PFSK-1 (cell line): ENCODE measurements around the gene DNAH11.

Experiments
- FOXP2 ChIP-seq: optimal IDR thresholded peaks from 2 replicates; pipeline ENCODE3; 2011; ENCODE audit warnings: borderline replicate concordance, control low read depth, inconsistent platforms; ENCODE audit not compliant: insufficient read depth; ENCODE audit errors: extremely low read length, extremely low read depth
- POLR2AphosphoS5 ChIP-seq: IDR thresholded peaks from 2 replicates; pipeline ENCODE4 v1.6.1; 2012; ENCODE audit warnings: low read depth, mild to moderate bottlenecking, control low read depth, low read length, moderate library complexity
- REST ChIP-seq, 2 experiments: IDR thresholded peaks; 2 replicates each; pipeline versions ENCODE4 v1.6.1 to v1.8.0; 2011 to 2012; ENCODE audit warnings: low read depth in 2 of 2, low read length in 2 of 2, control low read depth in 1 of 2, inconsistent platforms in 1 of 2, mild to moderate bottlenecking in 1 of 2, moderate library complexity in 1 of 2; ENCODE audit not compliant: insufficient read depth in 1 of 2
- SIN3A ChIP-seq: IDR thresholded peaks from 2 replicates; pipeline ENCODE4 v1.6.1; 2012; ENCODE audit warnings: mild to moderate bottlenecking, low read length, moderate library complexity, borderline replicate concordance; ENCODE audit not compliant: insufficient read depth
- TAF1 ChIP-seq: IDR thresholded peaks from 2 replicates; pipeline ENCODE4 v1.6.1; 2012; ENCODE audit warnings: low read length, control low read depth, borderline replicate concordance; ENCODE audit not compliant: insufficient read depth

DNAH11 gene

GRCh38 chr7:21616091-21616490 lies 73.3 kb downstream of the DNAH11 start:
- TF ChIP-seq FOXP2 (no peak), REST (IDR thresholded peaks at IDR 0.05; ENCODE audit: insufficient read depth in 1 of 2, low read depth in 2 of 2, low read length in 2 of 2) (no peak), POLR2AphosphoS5 (no peak), SIN3A (no peak), TAF1 (no peak)

GRCh38 chr7:21616796-21617436 lies 74.1 kb downstream of the DNAH11 start:
- TF ChIP-seq TAF1 (no peak), SIN3A (no peak), POLR2AphosphoS5 (no peak), FOXP2 (no peak), REST (IDR thresholded peaks at IDR 0.05; ENCODE audit: insufficient read depth in 1 of 2, low read depth in 2 of 2, low read length in 2 of 2) (no peak)

GRCh38 chr7:21617513-21617912 lies 74.7 kb downstream of the DNAH11 start:
- TF ChIP-seq SIN3A (no peak), POLR2AphosphoS5 (no peak), REST (IDR thresholded peaks at IDR 0.05; ENCODE audit: insufficient read depth in 1 of 2, low read depth in 2 of 2, low read length in 2 of 2) (no peak), TAF1 (no peak), FOXP2 (no peak)

- no peak for TF ChIP-seq SIN3A
- TF ChIP-seq POLR2AphosphoS5: no peak
- TF ChIP-seq REST (IDR thresholded peaks at IDR 0.05; ENCODE audit: insufficient read depth in 1 of 2, low read depth in 2 of 2, low read length in 2 of 2): no peak
- no peak for TF ChIP-seq FOXP2
- TF ChIP-seq TAF1: no peak
These were observed 75.1 kb downstream of the DNAH11 start for GRCh38 chr7:21617916-21618390.

- no peak for TF ChIP-seq TAF1
- TF ChIP-seq REST (IDR thresholded peaks at IDR 0.05; ENCODE audit: insufficient read depth in 1 of 2, low read depth in 2 of 2, low read length in 2 of 2): no peak
- TF ChIP-seq SIN3A: no peak
- no peak for TF ChIP-seq FOXP2
- TF ChIP-seq POLR2AphosphoS5: no peak
These were observed 75.9 kb downstream of the DNAH11 start for GRCh38 chr7:21618706-21619105.
